Panc1 (cell line): ENCODE measurements around the gene INF2. TPM values are rescaled to one million over a fixed set of nuclear protein-coding genes. Genes with fewer than 3 reads are reported as not detected.

Source experiments
- ATAC-seq: fragments of 200-7000 bp; cut with Tn5 transposase; 2 replicates; pipeline ENCODE4 v1.9.1; 2020; ENCODE audit warnings: mild to moderate bottlenecking, moderate library complexity
- BruUV-seq: library from RNA; stranded (reverse); fragments of 400-500 nt; replicated peaks from 2 replicates; lab custom pipeline; 2021; lab: Mats Ljungman, UMichigan
- CTCF ChIA-PET: fragments of 300-600 bp; sonication (Branson Sonifier 250); formaldehyde crosslinking; loops from one replicate; lab custom pipeline; 2022; ENCODE audit warnings: antibody characterized with exemption; lab: Charles Lee
- POLR2A ChIA-PET: fragments of 300-600 bp; sonication (Branson Sonifier 250); formaldehyde crosslinking; loops from one replicate; lab custom pipeline; 2022; ENCODE audit warnings: antibody characterized with exemption; lab: Charles Lee
- DNase-seq: peaks from one replicate; pipeline ENCODE4 v3.0.0-alpha.2; 2010; ENCODE audit warnings: low read depth, low spot score
- H3K27ac ChIP-seq: 2 replicates; pipeline ENCODE4 v1.5.1; 2011; ENCODE audit warnings: mild to moderate bottlenecking, low read length, inconsistent platforms
- H3K27me3 ChIP-seq: fragments of 200-500 bp; sonication (Bioruptor generic); 2 replicates; pipeline ENCODE4 v1.6.0; 2014; ENCODE audit warnings: low read length, inconsistent platforms; ENCODE audit not compliant: control insufficient read depth, insufficient read depth
- H3K36me3 ChIP-seq: fragments of 200-500 bp; sonication (Bioruptor generic); 2 replicates; pipeline ENCODE4 v1.5.1; 2014; ENCODE audit warnings: inconsistent platforms, mild to moderate bottlenecking, low read length, moderate library complexity; ENCODE audit not compliant: control insufficient read depth, insufficient read depth
- H3K4me1 ChIP-seq: 2 replicates; pipeline ENCODE4 v1.5.1; 2011; ENCODE audit warnings: inconsistent platforms, mild to moderate bottlenecking, low read length, moderate library complexity; ENCODE audit not compliant: control insufficient read depth, insufficient read depth
- H3K4me3 ChIP-seq, 2 experiments: 2 replicates each; pipeline ENCODE4 v1.5.1; 2011 to 2012; ENCODE audit warnings: low read depth in 2 of 2, low read length in 2 of 2, mild to moderate bottlenecking in 2 of 2, inconsistent platforms in 1 of 2, moderate library complexity in 1 of 2
- H3K9me3 ChIP-seq: fragments of 200-500 bp; sonication (Bioruptor generic); 2 replicates; pipeline ENCODE4 v1.5.1; 2014; ENCODE audit warnings: low read depth, mild to moderate bottlenecking, inconsistent platforms, low read length, moderate library complexity; ENCODE audit not compliant: control insufficient read depth, insufficient read depth
- CTCF ChIP-seq: fragments of 450-650 bp; IDR thresholded peaks from 2 replicates; pipeline ENCODE4 v1.5.1; 2017; ENCODE audit warnings: mild to moderate bottlenecking
- POLR2AphosphoS5 ChIP-seq: IDR thresholded peaks from 2 replicates; pipeline ENCODE4 v1.6.1; 2012; ENCODE audit warnings: mild to moderate bottlenecking, low read depth, low read length, moderate library complexity
- REST ChIP-seq, 2 experiments: IDR thresholded peaks; 2 replicates each; pipeline ENCODE4 v1.6.1; 2011 to 2012; ENCODE audit warnings: low read depth in 2 of 2, control low read depth in 1 of 2, low read length in 1 of 2, mild to moderate bottlenecking in 1 of 2, moderate library complexity in 1 of 2; ENCODE audit not compliant: insufficient read depth in 1 of 2
- SIN3A ChIP-seq: IDR thresholded peaks from 2 replicates; pipeline ENCODE4 v1.6.1; 2012; ENCODE audit warnings: low read depth, mild to moderate bottlenecking, low read length, moderate library complexity, borderline replicate concordance; ENCODE audit not compliant: insufficient read depth
- TCF7L2 ChIP-seq: IDR thresholded peaks from 2 replicates; pipeline ENCODE4 v1.6.1; 2011; ENCODE audit warnings: mild to moderate bottlenecking, low read depth, low read length, inconsistent platforms
- in situ Hi-C: cut with HindIII; loops from 2 replicates; pipeline ENCODE4 v1.10.0; 2016; ENCODE audit warnings: low sequenced_read_pairs, low pct_unique_long_range_greater_than_20kb
- intact Hi-C: fragments of 100-400 bp; cut with micrococcal nuclease; formaldehyde crosslinking; loops from one replicate; pipeline ENCODE4 v1.10.0; 2022; ENCODE audit not compliant: unreplicated experiment
- total RNA-seq: library from RNA; stranded (reverse); gene quantifications from one replicate; pipeline ENCODE4 v1.2.1, GENCODE V29; 2021; ENCODE audit not compliant: unreplicated experiment

INF2 gene
- total RNA-seq, 1 experiment from 2014 or later: 195 TPM

- H3K4me3 ChIP-seq: no peak overlapping the region
- peaks cover 62% of the 10 kb centered on the region for H3K4me1 ChIP-seq
- DNase-seq (no peak), ATAC-seq (no peak)
- no peaks in the 10 kb centered on the region for H3K36me3 ChIP-seq
- ChIA-PET POLR2A (no interaction called here), CTCF (no interaction called here)
- intact Hi-C loops (no loop called here), in situ Hi-C loops (no loop called here)
- BruUV-seq: no TSS peak
- H3K27me3 ChIP-seq: no peaks in the 10 kb centered on the region
- no peaks in the 10 kb centered on the region for H3K9me3 ChIP-seq
- TF ChIP-seq TCF7L2: no peak
- TF ChIP-seq REST (IDR thresholded peaks at IDR 0.05; ENCODE audit: insufficient read depth in 1 of 2, low read depth in 2 of 2, low read length in 1 of 2): no peak
- no peak for TF ChIP-seq SIN3A
- no peak for TF ChIP-seq CTCF
- no peak for TF ChIP-seq POLR2AphosphoS5
- peak overlapping the region; percentile 88; the same call in 1 of the 2 replicates for H3K27ac ChIP-seq
These were observed 10.0 kb downstream of the INF2 start for GRCh38 chr14:104699426-104699748.

GRCh38 chr14:104700225-104700651 is 10.8 kb downstream of the INF2 start:
- in situ Hi-C loops (no loop called here), intact Hi-C loops (no loop called here)
- no peak for TF ChIP-seq CTCF
- TF ChIP-seq POLR2AphosphoS5: peak; percentile 15; the same call in 1 of the 2 replicates
- DNase-seq (no peak), ATAC-seq (peak; percentile 23)
- peak overlapping the region; percentile 66; the same call in 1 of the 2 replicates for H3K27ac ChIP-seq
- ChIA-PET POLR2A (no interaction called here), CTCF (interaction anchor here (0.7 kb wide), 1 partner anchor 19 kb away, joined by 4 read pairs; no protein-coding TSS in a partner anchor)
- H3K36me3 ChIP-seq: no peaks in the 10 kb centered on the region
- H3K4me3 ChIP-seq: no peak overlapping the region
- H3K27me3 ChIP-seq: no peaks in the 10 kb centered on the region
- no peaks in the 10 kb centered on the region for H3K9me3 ChIP-seq
- BruUV-seq: no TSS peak
- H3K4me1 ChIP-seq: peaks cover 54% of the 10 kb centered on the region
